ENCODE results near the gene KCTD18. TPM values are rescaled to one million over a fixed set of nuclear protein-coding genes. Genes with fewer than 3 reads are reported as not detected.

The KCTD18 gene
- polyA plus RNA-seq, 1 donor (not counting 4 experiments of a cell fraction or from before 2014, with no cell fraction given) = 10.9 TPM

DNA sequence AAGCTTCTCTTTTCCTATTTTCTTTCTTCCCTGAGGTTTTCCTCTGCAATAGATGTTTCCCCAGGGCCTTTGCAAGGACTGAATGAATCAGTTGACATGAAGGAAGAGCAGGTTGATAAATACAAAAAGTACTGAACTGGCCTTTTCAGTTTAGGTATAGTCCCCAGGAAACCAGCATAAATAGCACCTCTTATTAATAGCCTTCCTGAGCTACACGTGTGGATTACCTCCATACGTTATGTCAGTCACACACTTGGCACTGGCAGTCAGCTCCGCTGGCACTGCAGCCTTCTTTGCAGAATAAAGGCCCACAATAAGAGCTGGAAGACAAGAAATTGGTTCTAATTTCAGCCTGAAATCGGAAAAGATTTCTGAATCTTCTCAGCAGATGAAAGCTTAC lies 60.7 kb downstream of the KCTD18 start:
- no peaks in the 10 kb centered on the region for H3K27me3 ChIP-seq (ENCODE audit: control insufficient read depth, extremely low read depth, insufficient read depth, low read length)
- peaks cover 9% of the 10 kb centered on the region in 2 experiments for H3K36me3 ChIP-seq (ENCODE audit: control insufficient read depth in 2 of 2, extremely low read depth in 1 of 2, insufficient read depth in 2 of 2, low read length in 2 of 2)
- H3K4me3 ChIP-seq (ENCODE audit: control insufficient read depth in 2 of 3, extremely low read depth in 1 of 3, insufficient read depth in 2 of 3, low read depth in 1 of 3, low read length in 3 of 3) = no peak overlapping the region
- no peaks in the 10 kb centered on the region for H3K9me1 ChIP-seq (ENCODE audit: control insufficient read depth, extremely low read depth, insufficient read depth, low read length)
- no peak overlapping the region for H3K27ac ChIP-seq (ENCODE audit: control insufficient read depth, insufficient read depth, low read length)
- no peaks in the 10 kb centered on the region for H4K20me1 ChIP-seq (ENCODE audit: control insufficient read depth, extremely low read depth, insufficient read depth, low read length)
- H3K9ac ChIP-seq (ENCODE audit: control insufficient read depth, extremely low read depth, insufficient read depth, low read length) = no peak overlapping the region
- no peaks in the 10 kb centered on the region for H3K9me3 ChIP-seq (ENCODE audit: control insufficient read depth, low read depth, low read length)
- dilution Hi-C loops (cut with MboI; ENCODE audit: extremely low pct_ligation_motif_present, low sequenced_read_pairs) = no loop called here
- H2AFZ ChIP-seq (ENCODE audit: control insufficient read depth, low read length) = no peak overlapping the region
- DNase-seq (ENCODE audit: low read depth, low spot score) (no peak), FAIRE-seq (no peak)
- no peaks in the 10 kb centered on the region for H3K4me1 ChIP-seq (ENCODE audit: control insufficient read depth, extremely low read depth, insufficient read depth, low read length)
- no peak overlapping the region for H3K4me2 ChIP-seq (ENCODE audit: control insufficient read depth, extremely low read depth, insufficient read depth, low read depth, low read length)
- no peaks in the 10 kb centered on the region for H3K79me2 ChIP-seq (ENCODE audit: control insufficient read depth, insufficient read depth, low read length)
- TF ChIP-seq, protein P1, sequence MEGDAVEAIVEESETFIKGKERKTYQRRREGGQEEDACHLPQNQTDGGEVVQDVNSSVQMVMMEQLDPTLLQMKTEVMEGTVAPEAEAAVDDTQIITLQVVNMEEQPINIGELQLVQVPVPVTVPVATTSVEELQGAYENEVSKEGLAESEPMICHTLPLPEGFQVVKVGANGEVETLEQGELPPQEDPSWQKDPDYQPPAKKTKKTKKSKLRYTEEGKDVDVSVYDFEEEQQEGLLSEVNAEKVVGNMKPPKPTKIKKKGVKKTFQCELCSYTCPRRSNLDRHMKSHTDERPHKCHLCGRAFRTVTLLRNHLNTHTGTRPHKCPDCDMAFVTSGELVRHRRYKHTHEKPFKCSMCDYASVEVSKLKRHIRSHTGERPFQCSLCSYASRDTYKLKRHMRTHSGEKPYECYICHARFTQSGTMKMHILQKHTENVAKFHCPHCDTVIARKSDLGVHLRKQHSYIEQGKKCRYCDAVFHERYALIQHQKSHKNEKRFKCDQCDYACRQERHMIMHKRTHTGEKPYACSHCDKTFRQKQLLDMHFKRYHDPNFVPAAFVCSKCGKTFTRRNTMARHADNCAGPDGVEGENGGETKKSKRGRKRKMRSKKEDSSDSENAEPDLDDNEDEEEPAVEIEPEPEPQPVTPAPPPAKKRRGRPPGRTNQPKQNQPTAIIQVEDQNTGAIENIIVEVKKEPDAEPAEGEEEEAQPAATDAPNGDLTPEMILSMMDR (optimal IDR thresholded peaks at IDR 0.05 in 1 of 3, IDR thresholded peaks at IDR 0.05 in 1 of 3, conservative IDR thresholded peaks at IDR 0.05 in 1 of 3; ENCODE audit: extremely low read depth in 1 of 3, insufficient read depth in 2 of 3, low read length in 3 of 3) = no peak
- TF ChIP-seq EZH2 (IDR thresholded peaks at IDR 0.05; ENCODE audit: low read length) = no peak

DNA sequence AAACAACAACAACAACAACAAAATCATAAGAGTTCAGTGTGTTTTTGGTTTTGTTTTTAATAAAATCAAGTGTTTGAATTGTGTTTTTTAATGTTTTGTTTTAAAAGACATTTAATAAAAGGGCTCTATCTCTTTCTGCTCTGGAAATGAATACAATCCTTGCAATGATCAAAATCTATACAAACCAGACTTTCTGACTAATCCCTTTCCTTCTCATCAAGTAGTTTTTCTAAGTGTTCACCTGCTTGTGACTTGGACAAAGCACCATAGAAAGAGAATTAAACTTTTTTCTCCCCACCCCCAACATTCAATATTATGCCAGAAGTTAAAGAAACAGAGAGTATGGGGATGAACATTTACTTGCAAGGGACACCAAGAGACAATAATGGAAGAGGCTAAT lies 61.4 kb downstream of the KCTD18 start:
- TF ChIP-seq EZH2 (IDR thresholded peaks at IDR 0.05; ENCODE audit: low read length) = no peak
- TF ChIP-seq, protein P1 (optimal IDR thresholded peaks at IDR 0.05 in 1 of 3, IDR thresholded peaks at IDR 0.05 in 1 of 3, conservative IDR thresholded peaks at IDR 0.05 in 1 of 3; ENCODE audit: extremely low read depth in 1 of 3, insufficient read depth in 2 of 3, low read length in 3 of 3) = no peak
- Histone ChIP-seq H3K9ac (ENCODE audit: control insufficient read depth, extremely low read depth, insufficient read depth, low read length) (no peak overlapping the region), H3K79me2 (ENCODE audit: control insufficient read depth, insufficient read depth, low read length) (no peaks in the 10 kb centered on the region), H3K9me3 (ENCODE audit: control insufficient read depth, low read depth, low read length) (no peaks in the 10 kb centered on the region), H3K4me2 (ENCODE audit: control insufficient read depth, extremely low read depth, insufficient read depth, low read depth, low read length) (no peak overlapping the region), H3K27me3 (ENCODE audit: control insufficient read depth, extremely low read depth, insufficient read depth, low read length) (no peaks in the 10 kb centered on the region), H3K36me3 (ENCODE audit: control insufficient read depth in 2 of 2, extremely low read depth in 1 of 2, insufficient read depth in 2 of 2, low read length in 2 of 2) (peaks cover 9 to 12% of the 10 kb centered on the region in 2 experiments), H3K4me1 (ENCODE audit: control insufficient read depth, extremely low read depth, insufficient read depth, low read length) (no peaks in the 10 kb centered on the region), H4K20me1 (ENCODE audit: control insufficient read depth, extremely low read depth, insufficient read depth, low read length) (no peaks in the 10 kb centered on the region), H3K4me3 (ENCODE audit: control insufficient read depth in 2 of 3, extremely low read depth in 1 of 3, insufficient read depth in 2 of 3, low read depth in 1 of 3, low read length in 3 of 3) (no peak overlapping the region), H3K27ac (ENCODE audit: control insufficient read depth, insufficient read depth, low read length) (no peak overlapping the region), H3K9me1 (ENCODE audit: control insufficient read depth, extremely low read depth, insufficient read depth, low read length) (no peaks in the 10 kb centered on the region), H2AFZ (ENCODE audit: control insufficient read depth, low read length) (no peak overlapping the region)
- DNase-seq (ENCODE audit: low read depth, low spot score) = no peak
- dilution Hi-C loops (cut with MboI; ENCODE audit: extremely low pct_ligation_motif_present, low sequenced_read_pairs) = no loop called here
- no peak for FAIRE-seq

Measured in keratinocyte (primary cell).